Panc1 (cell line): ENCODE data around the gene DHRS7C.

Experiments used
- POLR2AphosphoS5 ChIP-seq: IDR thresholded peaks from 2 replicates; pipeline ENCODE4 v1.6.1; 2012; ENCODE audit warnings: mild to moderate bottlenecking, low read depth, low read length, moderate library complexity
- TF ChIP-seq, protein P1 (sequence below): fragments of 450-650 bp; IDR thresholded peaks from 2 replicates; pipeline ENCODE4 v1.5.1; 2017; ENCODE audit warnings: mild to moderate bottlenecking

DNA sequence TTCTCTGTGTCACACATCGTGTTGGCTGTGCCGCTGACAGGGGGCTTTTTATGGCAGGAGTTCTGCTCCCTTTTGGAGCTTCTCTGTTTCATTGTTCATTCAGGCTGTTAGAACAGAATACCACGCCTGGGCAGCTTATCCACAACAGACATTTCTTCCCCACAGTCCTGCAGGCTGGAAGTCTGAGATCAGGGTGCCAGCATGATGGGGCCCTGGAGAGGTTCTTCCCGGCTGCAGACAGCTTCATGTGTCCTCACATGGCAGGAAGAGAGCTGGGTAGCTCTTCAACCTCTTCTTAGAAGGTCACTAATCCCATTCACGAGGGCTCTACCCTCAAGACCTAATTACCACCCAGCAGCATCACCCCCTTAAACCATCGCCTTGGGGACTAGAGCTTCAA lies 65.1 kb downstream of the DHRS7C start:
- TF ChIP-seq, protein P1, sequence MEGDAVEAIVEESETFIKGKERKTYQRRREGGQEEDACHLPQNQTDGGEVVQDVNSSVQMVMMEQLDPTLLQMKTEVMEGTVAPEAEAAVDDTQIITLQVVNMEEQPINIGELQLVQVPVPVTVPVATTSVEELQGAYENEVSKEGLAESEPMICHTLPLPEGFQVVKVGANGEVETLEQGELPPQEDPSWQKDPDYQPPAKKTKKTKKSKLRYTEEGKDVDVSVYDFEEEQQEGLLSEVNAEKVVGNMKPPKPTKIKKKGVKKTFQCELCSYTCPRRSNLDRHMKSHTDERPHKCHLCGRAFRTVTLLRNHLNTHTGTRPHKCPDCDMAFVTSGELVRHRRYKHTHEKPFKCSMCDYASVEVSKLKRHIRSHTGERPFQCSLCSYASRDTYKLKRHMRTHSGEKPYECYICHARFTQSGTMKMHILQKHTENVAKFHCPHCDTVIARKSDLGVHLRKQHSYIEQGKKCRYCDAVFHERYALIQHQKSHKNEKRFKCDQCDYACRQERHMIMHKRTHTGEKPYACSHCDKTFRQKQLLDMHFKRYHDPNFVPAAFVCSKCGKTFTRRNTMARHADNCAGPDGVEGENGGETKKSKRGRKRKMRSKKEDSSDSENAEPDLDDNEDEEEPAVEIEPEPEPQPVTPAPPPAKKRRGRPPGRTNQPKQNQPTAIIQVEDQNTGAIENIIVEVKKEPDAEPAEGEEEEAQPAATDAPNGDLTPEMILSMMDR: no peak
- TF ChIP-seq POLR2AphosphoS5: no peak
